HepG2 (cell line): Measurements from ENCODE around the gene RAD23A. TPM values are rescaled to one million over a fixed set of nuclear protein-coding genes. Genes with fewer than 3 reads are reported as not detected.

Experiments
- CEBPB ChIP-seq: IDR thresholded peaks from 2 replicates; pipeline ENCODE4 v1.6.1; 2011; ENCODE audit warnings: low read depth, low read length, improper control_type of control experiment, borderline replicate concordance
- EEA1 ChIP-seq: sonication (generic); formaldehyde crosslinking; IDR thresholded peaks from 2 replicates; pipeline ENCODE4 v1.5.1; 2020; ENCODE audit warnings: mild to moderate bottlenecking, missing genetic modification reagents, borderline replicate concordance
- HOXA5 ChIP-seq: sonication (generic); formaldehyde crosslinking; IDR thresholded peaks from 2 replicates; pipeline ENCODE4 v1.4.0; 2020; ENCODE audit warnings: missing genetic modification reagents
- MAFF ChIP-seq: IDR thresholded peaks from 2 replicates; pipeline ENCODE4 v1.6.1; 2011; ENCODE audit warnings: low read depth, low read length, improper control_type of control experiment
- MEIS1 ChIP-seq: sonication (generic); formaldehyde crosslinking; IDR thresholded peaks from 2 replicates; pipeline ENCODE4 v1.9.0; 2021; ENCODE audit warnings: mild to moderate bottlenecking, missing genetic modification reagents, moderate library complexity, borderline replicate concordance
- MLXIP ChIP-seq: sonication (generic); formaldehyde crosslinking; IDR thresholded peaks from 2 replicates; pipeline ENCODE4 v1.9.0; 2021; ENCODE audit warnings: missing genetic modification reagents, borderline replicate concordance
- RCOR2 ChIP-seq: IDR thresholded peaks from 2 replicates; pipeline ENCODE4 v1.6.1; 2016; ENCODE audit warnings: missing biosample characterization, missing genetic modification reagents
- TFE3 ChIP-seq: IDR thresholded peaks from 2 replicates; pipeline ENCODE4 v1.6.1; 2016
- TIGD3 ChIP-seq: sonication (generic); formaldehyde crosslinking; IDR thresholded peaks from 2 replicates; pipeline ENCODE4 v1.5.1; 2020; ENCODE audit warnings: mild to moderate bottlenecking, missing genetic modification reagents, borderline replicate concordance
- ZBTB7A ChIP-seq: sonication (generic); formaldehyde crosslinking; IDR thresholded peaks from 2 replicates; pipeline ENCODE4 v1.8.0; 2022; ENCODE audit warnings: mild to moderate bottlenecking, missing genetic modification reagents
- ZHX1 ChIP-seq: sonication (generic); formaldehyde crosslinking; IDR thresholded peaks from 2 replicates; pipeline ENCODE4 v1.8.1; 2022; ENCODE audit warnings: low read depth, mild to moderate bottlenecking, missing genetic modification reagents
- ZNF350 ChIP-seq: sonication (generic); formaldehyde crosslinking; IDR thresholded peaks from 2 replicates; pipeline ENCODE4 v1.4.0; 2020; ENCODE audit warnings: mild to moderate bottlenecking, low read depth, missing genetic modification reagents, borderline replicate concordance
- ZNF550 ChIP-seq: sonication (generic); formaldehyde crosslinking; IDR thresholded peaks from 2 replicates; pipeline ENCODE4 v1.4.0; 2020; ENCODE audit warnings: mild to moderate bottlenecking, missing genetic modification reagents, borderline replicate concordance
- ZNF569 ChIP-seq: sonication (generic); formaldehyde crosslinking; IDR thresholded peaks from 2 replicates; pipeline ENCODE4 v1.5.0; 2020; ENCODE audit warnings: mild to moderate bottlenecking, missing genetic modification reagents, moderate library complexity, borderline replicate concordance
- ZNF784 ChIP-seq: sonication (generic); formaldehyde crosslinking; IDR thresholded peaks from 2 replicates; pipeline ENCODE4 v1.5.1; 2020; ENCODE audit warnings: missing genetic modification reagents, mild to moderate bottlenecking, borderline replicate concordance
- ZNF790 ChIP-seq: sonication (generic); formaldehyde crosslinking; IDR thresholded peaks from 2 replicates; pipeline ENCODE4 v1.8.0; 2022; ENCODE audit warnings: missing genetic modification reagents, mild to moderate bottlenecking, borderline replicate concordance
- ZSCAN12 ChIP-seq: sonication (generic); formaldehyde crosslinking; IDR thresholded peaks from 2 replicates; pipeline ENCODE4 v1.9.0; 2021; ENCODE audit warnings: mild to moderate bottlenecking, missing genetic modification reagents
- ZSCAN9 ChIP-seq: IDR thresholded peaks from 2 replicates; pipeline ENCODE4 v1.6.1; 2016; ENCODE audit warnings: borderline replicate concordance
- polyA plus RNA-seq, 8 experiments: library from polyadenylated mRNA; depleted of rRNA in 3 of 8; stranded (reverse) in 7 of 8; unstranded in 1 of 8; fragments of >200 nt; fragmentation: Illumina TruSeq in 4 of 8; extraction: Trizol in 4 of 8; gene quantifications; 2 replicates each; pipeline versions ENCODE4 v1.2.1 to v1.2.3, GENCODE V29; 2011 to 2016; ENCODE audit warnings: low read depth in 4 of 8, missing spikeins in 1 of 8, mixed read lengths in 1 of 8; ENCODE audit not compliant: insufficient read depth in 1 of 8
- total RNA-seq, 5 experiments: library from RNA; depleted of rRNA; stranded (reverse); fragments of >200 nt; fragmentation: Illumina TruSeq; extraction: Trizol; gene quantifications; 2 replicates each; pipeline ENCODE4 v1.2.3, GENCODE V29; 2016; ENCODE audit warnings: low read depth in 1 of 5

Gene RAD23A
- total and polyA plus RNA-seq, 2 of the 13 experiments (the other 11 are each of a cell fraction or from before 2014, with no cell fraction given): 42.5 to 54.2 TPM

- peak; percentile 74; the same call in 1 of the 2 replicates for TF ChIP-seq ZNF350
- no peak for TF ChIP-seq ZNF569 (CRISPR knock-in tag)
- no peak for TF ChIP-seq EEA1 (CRISPR knock-in tag)
- no peak for TF ChIP-seq MLXIP
- peak; percentile 85; the same call in 1 of the 2 replicates for TF ChIP-seq ZSCAN12 (CRISPR knock-in tag)
- peak; percentile 4; the same call in 1 of the 2 replicates for TF ChIP-seq CEBPB
- TF ChIP-seq ZBTB7A (CRISPR knock-in tag): peak; percentile 81
- TF ChIP-seq ZHX1: peak; percentile 98
- TF ChIP-seq ZNF790 (CRISPR knock-in tag): no peak
- 0 out of 2 replicates have a peak, but pooled peaks have one; percentile 36 for TF ChIP-seq RCOR2 (CRISPR knock-in tag)
- TF ChIP-seq ZNF784 (CRISPR knock-in tag): peak; percentile 89
- peak; percentile 55; the same call in 1 of the 2 replicates for TF ChIP-seq ZSCAN9
- TF ChIP-seq TFE3 (CRISPR knock-in tag): peak; percentile 95
- 0 out of 2 replicates have a peak, but pooled peaks have one; percentile 35 for TF ChIP-seq MEIS1
- TF ChIP-seq TIGD3 (CRISPR knock-in tag): 0 out of 2 replicates have a peak, but pooled peaks have one; percentile 57
- TF ChIP-seq ZNF550 (CRISPR knock-in tag): no peak
- peak; percentile 3; the same call in 1 of the 2 replicates for TF ChIP-seq MAFF
- TF ChIP-seq HOXA5 (CRISPR knock-in tag): peak; percentile 71
These were observed at the start of gene RAD23A (continued) for GRCh38 chr19:12945479-12946091.
